PFSK-1 (cell line): ENCODE results near the gene NOCT.

Source experiments
- FOXP2 ChIP-seq: optimal IDR thresholded peaks from 2 replicates; pipeline ENCODE3; 2011; ENCODE audit warnings: borderline replicate concordance, control low read depth, inconsistent platforms; ENCODE audit not compliant: insufficient read depth; ENCODE audit errors: extremely low read length, extremely low read depth
- POLR2AphosphoS5 ChIP-seq: IDR thresholded peaks from 2 replicates; pipeline ENCODE4 v1.6.1; 2012; ENCODE audit warnings: low read depth, mild to moderate bottlenecking, control low read depth, low read length, moderate library complexity
- SIN3A ChIP-seq: IDR thresholded peaks from 2 replicates; pipeline ENCODE4 v1.6.1; 2012; ENCODE audit warnings: mild to moderate bottlenecking, low read length, moderate library complexity, borderline replicate concordance; ENCODE audit not compliant: insufficient read depth
- TAF1 ChIP-seq: IDR thresholded peaks from 2 replicates; pipeline ENCODE4 v1.6.1; 2012; ENCODE audit warnings: low read length, control low read depth, borderline replicate concordance; ENCODE audit not compliant: insufficient read depth
- TF ChIP-seq, protein P1 (sequence below), 2 experiments: IDR thresholded peaks; 2 replicates each; pipeline versions ENCODE4 v1.6.1 to v1.8.0; 2011 to 2012; ENCODE audit warnings: low read depth in 2 of 2, low read length in 2 of 2, control low read depth in 1 of 2, inconsistent platforms in 1 of 2, mild to moderate bottlenecking in 1 of 2, moderate library complexity in 1 of 2; ENCODE audit not compliant: insufficient read depth in 1 of 2

Gene NOCT

DNA sequence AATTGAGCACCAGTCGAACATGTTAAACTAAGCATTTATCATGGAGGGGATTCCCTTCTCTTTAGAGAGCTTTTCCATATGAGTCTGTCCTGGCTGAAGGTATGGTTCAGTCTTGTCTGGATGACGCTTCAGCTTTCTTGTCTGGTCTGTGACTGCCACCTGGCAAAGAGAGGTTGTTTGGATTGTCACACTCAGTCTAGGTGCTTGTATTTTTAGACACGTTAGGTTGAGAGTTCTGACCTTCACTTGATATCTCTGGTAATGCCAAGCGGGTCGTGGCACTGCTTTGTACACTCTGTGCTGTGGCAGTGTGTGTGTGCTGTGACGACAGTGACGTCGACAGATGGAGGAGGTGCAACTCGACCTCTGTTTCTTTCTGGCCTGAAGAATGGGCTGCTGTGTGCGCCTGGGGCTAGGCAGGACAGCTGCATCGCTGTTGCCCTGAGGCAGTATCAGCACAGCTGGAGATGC, 12.6 kb downstream of the NOCT start:
- TF ChIP-seq POLR2AphosphoS5 (no peak), TAF1 (no peak), FOXP2 (no peak), SIN3A (no peak)
- TF ChIP-seq, protein P1, sequence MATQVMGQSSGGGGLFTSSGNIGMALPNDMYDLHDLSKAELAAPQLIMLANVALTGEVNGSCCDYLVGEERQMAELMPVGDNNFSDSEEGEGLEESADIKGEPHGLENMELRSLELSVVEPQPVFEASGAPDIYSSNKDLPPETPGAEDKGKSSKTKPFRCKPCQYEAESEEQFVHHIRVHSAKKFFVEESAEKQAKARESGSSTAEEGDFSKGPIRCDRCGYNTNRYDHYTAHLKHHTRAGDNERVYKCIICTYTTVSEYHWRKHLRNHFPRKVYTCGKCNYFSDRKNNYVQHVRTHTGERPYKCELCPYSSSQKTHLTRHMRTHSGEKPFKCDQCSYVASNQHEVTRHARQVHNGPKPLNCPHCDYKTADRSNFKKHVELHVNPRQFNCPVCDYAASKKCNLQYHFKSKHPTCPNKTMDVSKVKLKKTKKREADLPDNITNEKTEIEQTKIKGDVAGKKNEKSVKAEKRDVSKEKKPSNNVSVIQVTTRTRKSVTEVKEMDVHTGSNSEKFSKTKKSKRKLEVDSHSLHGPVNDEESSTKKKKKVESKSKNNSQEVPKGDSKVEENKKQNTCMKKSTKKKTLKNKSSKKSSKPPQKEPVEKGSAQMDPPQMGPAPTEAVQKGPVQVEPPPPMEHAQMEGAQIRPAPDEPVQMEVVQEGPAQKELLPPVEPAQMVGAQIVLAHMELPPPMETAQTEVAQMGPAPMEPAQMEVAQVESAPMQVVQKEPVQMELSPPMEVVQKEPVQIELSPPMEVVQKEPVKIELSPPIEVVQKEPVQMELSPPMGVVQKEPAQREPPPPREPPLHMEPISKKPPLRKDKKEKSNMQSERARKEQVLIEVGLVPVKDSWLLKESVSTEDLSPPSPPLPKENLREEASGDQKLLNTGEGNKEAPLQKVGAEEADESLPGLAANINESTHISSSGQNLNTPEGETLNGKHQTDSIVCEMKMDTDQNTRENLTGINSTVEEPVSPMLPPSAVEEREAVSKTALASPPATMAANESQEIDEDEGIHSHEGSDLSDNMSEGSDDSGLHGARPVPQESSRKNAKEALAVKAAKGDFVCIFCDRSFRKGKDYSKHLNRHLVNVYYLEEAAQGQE (IDR thresholded peaks at IDR 0.05; ENCODE audit: insufficient read depth in 1 of 2, low read depth in 2 of 2, low read length in 2 of 2), result no peak

DNA sequence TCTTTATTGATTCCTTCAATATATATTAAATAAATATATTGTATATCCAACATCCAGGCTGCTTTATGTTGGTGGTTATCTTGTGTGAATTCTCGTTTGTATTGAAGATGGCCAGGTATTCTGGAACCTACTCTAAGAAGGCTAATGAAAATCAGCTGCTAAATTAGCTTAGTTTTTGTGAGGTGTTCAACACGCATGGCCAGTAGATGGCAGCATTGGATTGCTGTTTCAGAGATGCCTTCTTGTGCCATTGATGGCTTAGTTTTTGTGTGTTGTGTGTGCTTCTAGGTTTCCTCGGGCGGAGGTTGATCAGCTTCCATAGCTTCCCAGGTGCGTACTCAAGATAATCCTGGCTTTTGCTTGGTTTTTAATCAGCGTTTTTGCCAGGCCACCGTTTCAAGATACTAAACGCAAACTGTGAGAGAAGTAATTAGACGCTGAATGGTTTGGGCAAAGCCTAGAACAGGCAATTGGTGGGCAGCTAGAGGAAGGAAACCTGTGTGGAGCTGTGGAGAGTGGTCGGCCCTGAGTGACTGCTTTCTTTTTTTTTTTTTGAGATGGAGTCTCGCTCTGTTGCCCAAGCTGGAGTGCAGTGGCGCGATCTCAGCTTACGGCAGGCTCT, 15.1 kb downstream of the NOCT start:
- no peak for TF ChIP-seq POLR2AphosphoS5
- no peak for TF ChIP-seq SIN3A
- TF ChIP-seq, protein P1 (IDR thresholded peaks at IDR 0.05; ENCODE audit: insufficient read depth in 1 of 2, low read depth in 2 of 2, low read length in 2 of 2), result no peak
- no peak for TF ChIP-seq TAF1
- no peak for TF ChIP-seq FOXP2

DNA sequence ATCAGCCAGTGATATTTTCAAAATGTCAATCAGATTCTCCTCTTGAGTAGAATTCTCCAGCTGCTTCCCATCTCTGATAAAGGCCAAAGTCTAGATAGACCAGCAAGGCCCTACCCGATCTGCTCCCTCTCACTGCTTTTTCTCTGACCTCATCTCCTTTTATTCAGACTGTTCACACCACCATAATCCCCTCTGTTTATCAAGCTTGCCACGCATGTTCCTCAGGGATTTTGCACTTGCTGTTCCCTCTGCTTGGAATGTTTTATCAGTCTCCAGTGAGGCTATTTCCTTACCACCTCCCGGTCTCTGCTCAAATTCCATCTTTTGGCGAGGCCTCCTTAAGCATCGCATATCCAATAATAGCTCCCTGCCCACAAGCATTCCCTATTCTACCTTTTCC, 20.1 kb downstream of the NOCT start:
- TF ChIP-seq FOXP2 (no peak), TAF1 (no peak), SIN3A (no peak), POLR2AphosphoS5 (no peak)
- TF ChIP-seq, protein P1 (IDR thresholded peaks at IDR 0.05; ENCODE audit: insufficient read depth in 1 of 2, low read depth in 2 of 2, low read length in 2 of 2), result no peak

DNA sequence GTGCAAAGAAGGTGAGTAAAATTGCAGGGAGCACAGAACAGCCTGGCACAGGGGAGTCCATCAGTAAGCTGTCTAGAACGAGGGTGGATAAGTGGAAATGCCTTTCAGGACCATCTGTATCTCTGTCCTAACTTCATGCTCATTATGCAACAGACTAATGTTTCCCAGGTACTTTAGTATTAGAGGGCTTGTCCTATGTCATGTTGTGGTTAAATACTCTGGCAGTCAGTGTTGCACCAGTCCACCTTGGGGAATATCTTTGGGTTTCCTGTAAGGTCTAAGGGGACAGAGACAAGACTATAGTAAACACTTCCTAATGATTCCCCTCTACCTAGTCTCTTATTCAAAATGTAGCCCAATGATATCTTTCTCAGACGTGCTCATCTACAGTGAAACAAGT, 21.3 kb downstream of the NOCT start:
- TF ChIP-seq POLR2AphosphoS5, result no peak
- no peak for TF ChIP-seq FOXP2
- TF ChIP-seq TAF1, result no peak

DNA sequence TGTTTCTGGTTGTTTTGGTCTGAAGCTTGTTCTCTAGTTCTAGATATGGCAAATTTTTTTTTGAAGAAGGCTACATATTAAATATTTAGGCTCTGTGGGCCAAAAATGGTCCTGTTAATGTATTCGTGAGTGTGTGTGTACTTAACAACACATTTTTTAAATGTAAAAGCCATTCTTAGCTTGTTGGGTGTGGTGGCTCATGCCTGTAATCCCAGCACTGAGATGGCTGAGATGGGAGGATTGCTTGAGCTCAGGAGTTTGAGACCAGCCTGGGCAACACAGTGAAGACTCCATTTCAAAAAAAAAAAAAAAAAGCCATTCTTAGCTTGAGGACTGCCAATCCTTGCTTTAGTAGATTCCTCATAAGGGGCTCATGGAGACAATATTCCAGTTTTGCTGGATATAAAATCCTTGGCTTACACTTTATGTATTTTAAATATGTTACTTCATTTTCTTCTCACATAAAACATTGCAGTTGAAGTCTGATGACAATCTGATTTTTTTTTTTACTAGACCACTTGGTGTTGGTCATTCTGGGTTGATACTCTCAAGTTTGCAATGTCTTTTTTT, 23.4 kb downstream of the NOCT start:
- no peak for TF ChIP-seq POLR2AphosphoS5
- no peak for TF ChIP-seq TAF1
- TF ChIP-seq SIN3A, result no peak
- TF ChIP-seq, protein P1 (IDR thresholded peaks at IDR 0.05; ENCODE audit: insufficient read depth in 1 of 2, low read depth in 2 of 2, low read length in 2 of 2), result no peak
- TF ChIP-seq FOXP2, result no peak
